ELF-1 (cell line): Measurements from ENCODE around the gene STUB1.

Experiments
- DNase-seq: peaks from one replicate; pipeline ENCODE4 v3.0.0-alpha.2; 2016; ENCODE audit warnings: low read depth, low spot score

Gene STUB1

DNA sequence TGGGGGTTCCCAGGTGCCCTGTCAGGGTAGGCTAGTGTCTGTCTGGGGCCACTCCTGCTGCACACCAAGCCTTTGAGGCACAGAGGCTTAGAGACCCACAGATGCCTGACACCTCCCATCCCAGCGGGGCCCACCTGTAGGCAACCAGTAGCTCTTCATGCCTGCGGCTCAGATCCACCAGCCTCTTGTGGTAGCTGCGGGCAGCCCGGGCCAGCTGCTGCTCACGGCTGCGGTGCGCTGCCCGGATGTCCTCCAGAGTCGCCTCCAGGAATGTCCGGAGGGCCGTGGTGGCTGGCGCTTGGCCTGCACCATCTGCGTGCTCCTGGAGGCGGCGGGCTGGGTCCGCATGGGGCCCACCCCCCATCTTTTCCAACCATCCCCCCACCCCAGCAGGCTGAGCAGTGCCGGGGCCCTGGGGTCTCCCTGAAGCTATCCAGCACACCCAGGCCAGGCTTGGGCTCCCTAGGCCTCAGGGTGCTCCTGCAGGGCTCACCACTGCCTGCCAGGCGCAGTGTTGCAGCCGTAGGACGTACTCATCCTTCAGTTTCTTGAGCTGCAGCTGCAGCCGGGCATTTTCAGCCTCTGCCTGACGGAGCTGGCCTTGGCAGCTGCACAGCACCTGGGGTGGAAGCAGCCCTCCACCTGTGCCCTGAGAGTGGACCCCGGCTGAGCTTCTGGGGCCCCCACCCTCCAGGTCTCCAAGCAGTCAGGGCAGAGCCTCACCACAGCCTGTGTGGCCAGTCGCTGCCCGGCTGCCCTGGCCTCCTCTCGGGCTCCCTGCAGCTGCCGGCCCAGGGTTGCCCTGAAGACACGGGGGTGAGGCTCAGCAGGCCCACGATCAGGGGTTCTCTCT lies 44.2 kb downstream of the STUB1 start:
- DNase-seq, result no peak

DNA sequence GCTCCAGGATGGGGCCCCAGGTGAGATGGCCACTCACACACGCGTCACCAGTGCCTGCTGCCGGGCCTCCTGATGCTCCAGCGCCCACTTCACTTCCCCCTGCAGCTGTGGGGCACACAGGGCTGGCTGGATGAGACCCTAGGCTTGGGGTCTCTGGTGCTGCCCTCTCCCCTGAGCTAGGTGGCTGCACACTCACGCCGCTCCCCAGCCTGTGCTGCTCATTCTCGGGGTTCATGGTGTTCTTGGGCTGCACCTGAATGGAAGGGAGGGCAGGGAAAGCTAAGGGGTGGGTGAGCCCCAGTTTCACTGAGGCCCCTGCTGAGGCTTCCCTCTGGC lies 44.8 kb downstream of the STUB1 start:
- DNase-seq, result no peak

DNA sequence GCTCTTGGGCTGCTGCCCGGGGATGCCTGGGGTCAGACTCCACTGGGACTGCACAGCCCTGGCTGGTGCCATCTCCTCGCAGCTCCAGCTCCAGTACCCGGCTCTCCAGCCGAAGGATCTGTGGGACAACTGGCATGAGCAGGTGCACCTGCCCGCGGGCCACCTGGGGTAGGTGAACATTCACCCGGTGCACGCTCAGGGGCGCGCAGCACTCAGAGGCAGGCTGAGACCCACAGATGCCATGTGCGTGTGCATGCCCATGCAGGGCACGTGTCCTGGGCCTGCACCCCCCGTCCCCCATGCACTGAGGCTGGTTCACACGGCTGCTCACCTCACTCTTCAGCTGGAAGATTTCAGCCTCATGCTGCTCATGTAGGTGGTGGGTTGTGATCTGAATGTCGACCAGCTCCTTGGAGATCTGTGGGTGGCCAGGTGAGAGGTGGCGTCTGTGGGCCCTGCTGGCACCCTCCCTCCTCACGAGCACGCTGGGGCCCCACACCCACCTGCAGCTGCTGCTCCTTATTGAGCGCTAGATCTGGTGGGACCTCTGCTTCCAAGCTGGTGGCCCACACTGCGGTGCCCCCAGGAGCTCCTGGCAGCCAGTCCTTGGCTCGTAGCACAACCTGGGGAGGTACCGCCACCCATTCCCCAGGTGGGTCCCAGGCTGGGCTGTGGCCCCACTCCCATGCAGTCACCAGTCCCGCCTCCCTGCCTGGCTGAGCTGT lies 45.4 kb downstream of the STUB1 start:
- no peak for DNase-seq

DNA sequence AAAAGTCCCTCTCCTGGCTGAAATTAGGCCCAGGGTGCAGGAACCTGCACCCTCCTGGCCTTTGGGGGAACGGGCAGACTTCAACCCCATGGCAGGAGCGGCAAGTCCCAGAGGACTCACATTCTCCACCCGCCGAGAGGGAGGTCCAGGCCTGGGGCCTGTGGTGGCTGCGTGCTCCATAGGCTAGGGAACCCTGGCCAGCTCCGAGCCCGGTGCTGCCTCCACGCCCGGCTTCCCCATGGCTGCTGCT lies 45.9 kb downstream of the STUB1 start:
- DNase-seq, result no peak

DNA sequence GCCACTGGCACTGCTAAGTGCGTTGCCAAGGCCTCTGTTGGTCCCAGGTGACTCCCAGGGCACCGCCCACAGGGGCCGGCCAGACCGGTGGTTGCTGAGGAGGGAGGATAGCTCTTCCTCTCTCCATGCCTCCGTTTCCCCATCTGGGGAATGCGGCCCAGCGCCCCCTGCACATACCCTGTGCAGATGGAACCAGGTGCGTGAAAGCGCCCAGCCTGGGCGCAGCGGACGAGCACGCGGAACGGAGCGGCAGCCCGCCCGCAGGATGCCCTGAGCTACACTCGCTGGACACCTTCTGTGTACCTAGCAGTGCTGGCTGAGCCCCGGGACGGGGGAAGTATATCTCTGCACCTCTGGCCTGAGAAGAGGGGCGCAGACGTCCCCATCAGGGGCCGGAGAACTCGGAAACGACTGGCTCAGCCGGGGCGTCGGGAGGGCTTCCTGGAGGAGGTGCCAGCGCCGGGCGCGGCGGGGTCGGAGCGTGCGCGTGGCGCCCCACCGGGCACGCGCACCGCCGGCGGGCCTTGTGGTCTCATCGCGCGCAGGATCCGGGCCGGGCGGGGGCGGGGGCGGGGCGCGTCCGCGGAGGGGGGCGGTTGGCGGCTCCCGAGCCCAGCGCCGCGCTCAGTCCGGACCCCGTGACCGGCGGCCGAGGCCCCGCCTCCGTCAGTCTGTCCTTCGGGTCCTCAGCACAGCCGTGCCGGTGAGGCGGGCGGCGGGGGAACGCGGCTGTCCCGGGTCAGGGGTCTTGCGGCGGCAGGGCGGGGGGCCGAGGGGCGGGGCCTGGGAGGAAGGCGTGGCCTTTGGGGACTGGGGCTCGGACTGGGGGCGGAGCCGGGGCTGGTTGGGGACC lies 46.5 kb downstream of the STUB1 start, which contains the start of the genes CCDC78 and HAGHL:
Gene CCDC78 (minus strand): TSS at position 6 of the 853 bp plus-strand sequence. CDS start 76 bp downstream, outside the sequence.
Gene HAGHL (plus strand): TSS at position 669 of the 853 bp plus-strand sequence. CDS start 404 bp downstream, outside the sequence.
- no peak for DNase-seq

DNA sequence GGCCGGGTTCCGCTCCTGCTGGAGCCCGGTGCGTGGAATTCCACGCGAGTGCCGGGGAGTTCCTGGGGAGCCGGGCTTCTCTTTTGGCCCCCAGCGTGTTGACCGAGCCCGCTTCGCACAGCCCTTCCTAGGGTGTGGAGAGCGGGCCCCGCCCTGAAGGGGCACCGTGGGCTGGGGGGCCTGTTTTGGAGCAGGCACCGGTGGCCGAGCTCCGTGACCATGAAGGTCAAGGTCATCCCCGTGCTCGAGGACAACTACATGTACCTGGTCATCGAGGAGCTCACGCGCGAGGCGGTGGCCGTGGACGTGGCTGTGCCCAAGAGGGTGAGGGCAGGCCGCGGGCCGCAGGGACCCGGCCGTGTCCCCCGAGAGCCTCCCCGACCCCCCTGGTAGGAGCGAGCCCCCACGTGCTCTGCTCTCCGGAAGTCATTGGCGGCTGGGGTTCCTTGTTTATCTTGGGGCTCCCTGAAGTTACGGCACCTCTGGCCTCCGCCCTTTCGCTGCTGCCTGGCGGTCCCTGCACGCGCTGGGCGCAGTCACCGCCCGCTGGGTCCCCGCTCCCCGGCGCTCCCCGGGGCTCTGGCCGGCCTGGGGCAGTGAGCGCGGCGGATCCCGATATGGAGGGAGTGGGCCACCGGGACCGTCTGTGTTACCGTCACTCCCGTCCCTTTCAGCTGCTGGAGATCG lies 47.2 kb downstream of the STUB1 start:
- no peak for DNase-seq

DNA sequence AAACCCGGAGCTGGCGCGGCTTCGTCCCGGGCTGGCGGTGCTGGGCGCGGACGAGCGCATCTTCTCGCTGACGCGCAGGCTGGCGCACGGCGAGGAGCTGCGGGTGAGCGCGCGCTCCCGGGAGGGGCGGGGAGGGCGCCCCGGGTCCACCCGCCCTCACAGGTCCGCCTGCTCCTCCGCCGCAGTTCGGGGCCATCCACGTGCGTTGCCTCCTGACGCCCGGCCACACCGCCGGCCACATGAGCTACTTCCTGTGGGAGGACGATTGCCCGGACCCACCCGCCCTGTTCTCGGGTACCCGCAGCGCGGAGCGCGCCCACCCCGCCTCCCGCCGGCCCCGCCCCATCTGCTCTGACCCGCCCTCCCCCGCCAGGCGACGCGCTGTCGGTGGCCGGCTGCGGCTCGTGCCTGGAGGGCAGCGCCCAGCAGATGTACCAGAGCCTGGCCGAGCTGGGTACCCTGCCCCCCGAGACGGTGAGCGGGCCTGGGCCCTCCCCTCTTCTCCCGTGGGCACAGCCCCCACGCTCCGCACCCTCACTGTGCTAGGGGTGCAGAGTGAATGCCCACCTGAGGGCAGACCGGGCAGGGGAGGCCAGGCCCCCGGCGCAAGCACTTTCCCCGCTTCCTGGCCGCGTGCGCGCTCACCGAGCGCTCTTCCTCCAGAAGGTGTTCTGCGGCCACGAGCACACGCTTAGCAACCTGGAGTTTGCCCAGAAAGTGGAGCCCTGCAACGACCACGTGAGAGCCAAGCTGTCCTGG lies 48.1 kb downstream of the STUB1 start:
- no peak for DNase-seq

DNA sequence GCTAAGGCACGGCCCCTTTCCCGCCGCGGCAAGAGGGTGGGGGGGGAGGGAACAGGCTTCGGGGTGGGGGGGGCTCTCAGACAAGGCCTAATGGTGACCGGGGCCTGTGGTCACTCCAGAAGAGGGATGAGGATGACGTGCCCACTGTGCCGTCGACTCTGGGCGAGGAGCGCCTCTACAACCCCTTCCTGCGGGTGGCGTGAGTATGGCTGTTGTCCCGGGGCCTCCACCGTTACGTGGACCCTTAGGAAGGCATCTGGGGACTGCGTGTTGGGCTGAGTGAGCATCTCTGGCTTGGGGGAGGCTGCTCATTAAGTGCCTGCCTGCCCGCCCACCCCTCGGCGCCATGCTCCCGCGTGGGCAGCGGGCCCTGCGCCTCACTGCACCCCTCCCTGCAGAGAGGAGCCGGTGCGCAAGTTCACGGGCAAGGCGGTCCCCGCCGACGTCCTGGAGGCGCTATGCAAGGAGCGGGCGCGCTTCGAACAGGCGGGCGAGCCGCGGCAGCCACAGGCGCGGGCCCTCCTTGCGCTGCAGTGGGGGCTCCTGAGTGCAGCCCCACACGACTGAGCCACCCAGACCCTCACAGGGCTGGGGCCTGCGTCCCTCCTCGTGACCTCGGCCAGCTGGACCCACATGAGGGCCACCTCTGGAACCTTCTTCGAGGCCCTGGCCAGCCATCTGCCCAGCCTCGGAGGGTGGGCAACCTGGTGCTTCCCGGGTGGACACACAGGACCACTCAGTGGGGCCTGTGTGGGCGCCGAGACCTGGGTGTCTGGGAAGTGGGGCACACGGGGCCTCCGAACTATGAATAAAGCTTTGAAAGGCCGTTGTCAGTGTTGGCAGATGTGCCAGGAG lies 48.9 kb downstream of the STUB1 start:
- DNase-seq, result peak; percentile 8

DNA sequence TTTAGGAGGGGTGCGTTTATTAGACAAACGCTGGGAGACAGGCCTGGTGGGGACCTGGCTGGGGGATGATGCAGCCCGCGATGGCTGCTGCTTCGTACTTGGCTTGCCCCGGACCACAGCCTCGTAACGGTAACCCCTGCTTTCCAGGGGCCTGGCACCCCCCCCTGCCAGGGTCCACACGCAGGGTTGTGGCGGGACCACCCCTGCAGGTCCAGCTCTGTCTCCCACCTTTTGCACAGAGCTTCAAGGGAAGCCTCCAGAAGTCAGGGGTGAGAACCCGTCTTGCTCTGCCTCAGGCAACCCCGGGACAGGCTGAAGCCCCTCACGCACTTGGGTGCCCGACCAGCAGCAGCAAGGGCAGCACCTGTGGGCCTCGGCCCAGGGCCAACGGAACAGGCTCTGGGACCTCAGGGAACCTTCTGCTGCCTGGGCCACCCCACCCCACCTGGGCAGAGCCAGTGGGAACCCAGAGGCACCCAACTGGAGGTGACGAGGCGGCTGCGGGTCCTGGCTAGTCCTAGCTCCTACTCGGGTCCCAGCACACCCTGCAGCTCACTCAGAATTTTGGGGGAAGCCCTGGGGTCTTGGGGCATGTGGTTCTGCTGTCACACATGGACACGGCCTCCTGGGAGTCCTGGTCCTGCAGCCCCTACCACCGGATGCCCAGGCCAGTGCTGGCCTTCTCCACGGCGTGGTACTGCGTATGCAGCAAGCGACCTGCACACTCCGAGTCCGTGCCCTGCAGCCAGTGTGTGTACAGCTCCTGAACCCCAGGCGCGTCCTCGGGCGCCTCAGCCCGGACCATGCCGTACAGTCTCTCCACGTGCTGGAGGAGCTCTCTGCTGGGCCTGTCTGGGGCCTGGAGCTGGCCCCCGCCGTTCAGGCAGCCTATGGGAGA lies 49.8 kb downstream of the STUB1 start:
- peak; percentile 1 for DNase-seq

DNA sequence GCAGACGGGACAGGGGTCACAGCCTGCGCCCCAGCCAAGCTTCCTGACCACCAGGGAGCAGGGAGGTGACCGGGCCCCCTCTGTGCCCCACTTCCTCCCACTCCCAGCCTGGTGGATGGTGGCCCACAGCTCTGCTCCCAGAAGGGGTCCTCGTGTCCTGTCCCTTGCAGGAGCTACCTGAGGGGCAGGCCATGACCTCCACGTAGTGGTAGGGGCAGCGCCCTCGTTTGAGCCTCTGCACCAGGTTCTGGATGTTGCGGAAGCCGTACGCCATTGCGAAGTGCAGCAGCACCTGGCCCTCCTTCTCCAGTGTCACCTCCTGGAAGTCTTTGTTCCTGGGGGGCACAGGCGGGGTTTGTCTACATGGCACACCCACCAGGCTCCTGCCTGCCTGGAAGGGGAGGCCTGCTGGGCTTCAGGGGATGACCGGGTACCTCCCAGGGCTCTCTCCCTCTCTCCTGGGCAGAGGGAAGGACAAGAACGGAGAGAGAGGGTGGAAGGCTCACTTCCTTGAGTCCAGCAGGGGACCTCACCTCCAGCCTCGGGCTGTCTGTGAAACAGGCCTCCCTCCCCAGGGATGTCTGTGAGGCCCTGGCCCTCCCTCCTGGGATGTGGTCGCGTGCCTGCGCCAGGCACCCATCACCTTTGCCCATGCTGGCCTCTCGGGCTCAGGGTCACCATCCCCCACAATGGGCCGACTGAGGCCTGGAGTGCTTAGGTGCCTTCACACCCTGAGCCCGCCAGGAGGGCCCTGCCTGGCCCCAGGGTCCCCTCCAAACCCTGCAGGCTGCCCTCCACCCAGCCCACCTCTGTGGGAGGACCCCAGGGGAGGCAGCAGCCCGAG lies 50.7 kb downstream of the STUB1 start:
- DNase-seq, result peak; percentile 3

DNA sequence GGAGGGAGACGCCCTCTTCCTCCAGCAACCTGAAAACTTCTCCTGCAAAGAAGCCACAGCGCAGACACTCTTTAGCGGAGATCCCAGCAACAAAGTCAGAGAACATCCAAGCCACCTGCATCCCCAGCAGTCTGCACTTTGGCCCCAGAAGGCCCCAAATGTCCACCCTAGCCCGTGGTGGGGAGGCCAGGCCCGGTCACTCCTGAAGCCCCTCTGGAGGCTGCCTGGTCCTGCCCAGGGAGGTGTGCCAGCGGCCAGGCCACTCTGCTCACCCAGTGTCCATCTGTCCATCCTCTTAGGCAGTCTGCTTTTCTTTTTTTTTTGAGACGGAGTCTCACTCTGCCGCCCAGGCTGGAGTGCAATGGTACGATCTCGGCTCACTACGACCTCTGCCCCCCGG lies 52.1 kb downstream of the STUB1 start:
- no peak for DNase-seq
